GM21381 (cell line): ENCODE measurements around the gene LCP1.

Experiments
- ATAC-seq: cut with Tn5 transposase; IDR thresholded peaks from one replicate; pipeline ENCODE4 v1.9.1; 2021; ENCODE audit warnings: mild to moderate bottlenecking, moderate library complexity; ENCODE audit not compliant: unreplicated experiment

The LCP1 gene

GRCh38 chr13:46131705-46132104 is 50.3 kb downstream of the LCP1 start:
- no peak for ATAC-seq

- ATAC-seq = no peak
These were observed 51.9 kb downstream of the LCP1 start for GRCh38 chr13:46129955-46130618.

DNA sequence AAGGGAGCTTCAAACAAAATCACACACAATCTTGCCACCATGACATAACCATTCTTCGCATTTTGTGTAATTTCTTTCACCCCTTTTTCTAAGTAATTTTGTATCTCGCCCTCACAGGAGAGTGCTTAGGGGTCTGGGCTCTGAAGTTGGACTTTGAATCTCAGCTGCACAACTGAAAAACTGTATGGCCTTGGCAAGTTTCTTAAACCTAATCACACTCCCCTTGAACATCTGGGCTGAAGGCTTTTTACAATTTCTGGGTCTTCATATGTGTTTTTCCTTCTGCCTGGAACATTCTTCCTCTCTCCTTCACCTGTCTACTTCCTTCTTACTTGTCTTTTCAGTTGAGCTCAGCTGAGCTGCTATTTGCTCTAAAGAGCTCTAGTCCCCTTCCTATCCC is 52.9 kb downstream of the LCP1 start:
- ATAC-seq = no peak

GRCh38 chr13:46127358-46128023 is 54.5 kb downstream of the LCP1 start:
- no peak for ATAC-seq

DNA sequence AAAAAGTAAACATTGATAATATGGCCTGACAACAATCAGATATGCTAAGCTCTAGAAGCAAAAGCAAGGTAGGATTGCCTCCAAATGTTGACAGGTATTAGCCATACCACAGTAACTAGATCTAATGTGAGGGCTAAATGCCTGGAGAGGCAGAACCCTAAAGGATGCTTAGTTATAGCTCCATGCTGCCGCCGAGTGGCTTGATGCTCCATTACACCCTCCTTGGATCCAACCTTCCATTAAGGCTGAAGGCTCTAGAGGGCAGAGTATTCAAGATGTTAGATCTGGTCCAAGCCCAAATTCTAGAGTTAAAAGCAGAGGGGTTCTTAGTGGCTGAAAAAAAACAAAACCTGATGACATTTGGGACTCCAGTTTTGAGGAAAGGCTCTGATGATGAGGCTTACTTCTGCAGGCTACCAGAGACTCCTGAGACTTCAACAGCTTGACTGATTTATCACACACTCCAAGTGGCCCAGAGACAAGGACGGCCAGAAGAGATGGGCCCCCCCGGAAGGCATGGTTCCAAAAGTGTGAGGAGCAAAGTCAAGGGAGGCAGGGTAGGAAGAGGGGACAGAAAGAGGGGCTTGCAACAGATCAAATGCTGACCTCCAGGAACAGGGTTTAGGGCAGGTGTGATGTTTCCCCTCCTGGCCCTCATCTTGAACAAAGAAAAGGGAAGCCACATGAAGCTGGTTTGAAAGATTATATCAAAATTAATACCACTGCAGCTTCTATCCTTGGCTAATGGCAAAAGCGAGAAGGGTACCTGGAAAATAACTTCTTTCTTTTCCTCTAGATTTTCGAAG is 55.2 kb downstream of the LCP1 start:
- peak; percentile 55 for ATAC-seq

- no peak for ATAC-seq
These were observed 55.9 kb downstream of the LCP1 start for GRCh38 chr13:46126056-46126455.

- no peak for ATAC-seq
These were observed 56.7 kb downstream of the LCP1 start for GRCh38 chr13:46124967-46125933.

- ATAC-seq = no peak
These were observed 57.4 kb downstream of the LCP1 start for GRCh38 chr13:46124531-46124966.

DNA sequence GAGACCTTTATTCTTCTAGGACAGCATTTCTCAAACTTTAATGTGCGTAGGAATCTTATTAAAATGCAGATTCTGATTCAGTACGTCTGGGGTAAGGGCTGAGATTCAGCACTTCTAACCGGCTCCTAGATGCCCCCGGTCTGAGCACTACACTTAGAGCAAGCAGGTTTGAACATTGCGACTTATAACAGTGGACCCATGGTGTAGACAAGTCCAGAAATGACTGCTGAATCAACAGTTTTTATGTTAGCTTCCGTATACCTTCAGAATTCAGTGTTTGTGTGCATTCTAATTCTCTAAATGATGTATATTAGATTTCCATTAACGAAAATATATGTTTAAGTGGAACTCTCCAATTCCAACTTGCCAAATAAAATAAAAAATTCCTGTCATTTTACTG is 59.7 kb downstream of the LCP1 start:
- no peak for ATAC-seq

DNA sequence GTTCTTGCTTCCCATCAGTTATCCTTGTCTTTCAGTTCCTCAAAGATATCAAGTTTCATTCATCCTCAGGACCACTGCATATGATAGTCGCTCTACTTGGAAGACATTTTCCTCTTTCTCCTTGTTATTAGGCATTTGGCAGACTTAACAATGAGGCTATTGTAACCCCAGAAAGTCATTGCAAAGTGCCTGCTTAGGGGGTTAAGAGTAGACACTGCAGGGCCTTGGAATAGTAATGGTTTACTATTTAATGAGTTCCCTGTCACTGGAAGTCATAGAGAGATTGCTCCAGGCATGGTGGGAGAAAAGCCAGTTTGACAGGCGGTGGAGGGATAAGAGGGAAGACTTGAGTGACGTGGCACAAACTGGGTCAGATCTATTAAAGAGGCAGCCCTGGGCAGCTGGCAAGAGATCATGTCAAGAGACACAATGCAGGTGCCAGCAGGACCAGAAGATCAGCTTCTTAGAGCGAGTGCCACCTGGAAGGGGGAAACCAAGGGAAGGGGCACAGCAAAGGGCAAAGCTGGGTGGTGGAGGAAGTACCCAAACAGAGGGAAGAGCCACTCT is 60.3 kb downstream of the LCP1 start:
- no peak for ATAC-seq

- ATAC-seq = no peak
These were observed 60.9 kb downstream of the LCP1 start for GRCh38 chr13:46121033-46121432.

DNA sequence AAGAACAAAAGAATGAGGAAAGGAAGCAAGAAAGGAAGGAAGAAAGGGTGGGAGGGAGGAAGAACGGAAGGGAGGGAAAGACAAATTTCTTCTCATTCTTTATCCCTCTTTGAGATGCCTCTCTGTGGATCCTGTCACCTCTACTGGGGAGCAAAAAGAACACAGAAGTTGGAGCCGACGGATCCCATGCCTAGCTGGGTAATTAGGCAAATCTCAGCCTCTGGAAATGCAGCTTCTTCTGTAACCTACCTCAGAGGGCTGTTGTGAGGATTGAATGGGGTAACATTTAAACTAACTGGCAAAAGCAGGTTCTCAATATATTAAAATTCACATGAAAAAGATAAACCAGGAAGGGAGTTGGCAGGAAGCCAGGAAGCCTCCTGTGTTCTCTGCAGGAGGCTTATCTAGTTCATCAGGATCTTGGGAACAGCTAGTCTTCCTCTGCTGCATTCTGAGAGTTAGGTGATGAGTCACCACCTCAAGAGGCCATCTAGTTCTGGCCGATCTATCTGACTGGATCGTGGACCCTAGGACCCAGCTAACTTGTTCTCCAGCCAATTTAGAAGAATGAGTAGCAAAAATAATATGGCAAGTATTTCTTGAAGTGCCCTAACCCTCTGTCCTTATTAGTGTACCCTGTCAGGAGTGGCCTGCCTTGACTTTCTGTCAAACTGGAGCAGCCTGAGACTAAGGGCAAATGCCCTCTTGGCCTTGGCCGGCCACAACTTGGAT is 61.9 kb downstream of the LCP1 start:
- no peak for ATAC-seq

DNA sequence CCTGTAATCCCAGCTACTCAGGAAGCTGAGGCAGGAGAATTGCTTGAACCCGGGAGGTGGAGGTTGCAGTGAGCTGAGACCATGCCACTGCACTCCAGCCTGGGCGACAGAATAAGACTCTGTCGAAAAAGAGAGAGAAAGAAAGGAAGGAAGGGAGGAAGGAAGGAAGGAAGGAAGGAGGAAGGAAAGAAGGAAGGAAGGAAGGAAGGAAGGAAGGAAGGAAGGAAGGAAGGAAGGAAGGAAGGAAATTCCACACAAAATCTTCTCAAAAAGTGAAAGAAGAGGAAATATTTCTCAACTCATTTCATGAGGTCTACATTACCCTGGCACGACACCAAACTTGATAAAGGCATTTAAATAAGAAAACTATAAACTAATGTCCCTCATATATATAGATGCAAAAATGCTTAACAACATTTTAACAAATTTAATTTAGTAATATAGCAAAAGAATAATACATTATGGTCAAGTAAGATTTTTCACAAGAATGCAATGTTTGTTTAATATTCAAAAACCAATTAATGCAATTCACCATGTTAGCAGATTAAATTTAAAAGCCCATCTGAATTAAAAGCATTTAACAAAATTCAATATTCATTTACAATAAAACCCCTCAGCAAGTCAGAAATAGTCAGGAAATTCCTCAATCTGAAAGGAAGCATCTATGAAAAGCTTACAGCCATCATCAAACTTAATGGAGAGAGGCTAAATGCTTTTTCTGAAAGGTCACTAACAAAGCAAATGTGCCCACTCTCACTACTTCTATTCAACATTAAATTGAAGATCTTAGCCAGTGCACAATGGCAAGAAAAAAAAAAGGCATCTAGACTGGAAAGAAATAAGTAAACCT is 65.1 kb downstream of the LCP1 start:
- ATAC-seq = no peak

- ATAC-seq = no peak
These were observed 67.4 kb downstream of the LCP1 start for GRCh38 chr13:46114613-46115012.

DNA sequence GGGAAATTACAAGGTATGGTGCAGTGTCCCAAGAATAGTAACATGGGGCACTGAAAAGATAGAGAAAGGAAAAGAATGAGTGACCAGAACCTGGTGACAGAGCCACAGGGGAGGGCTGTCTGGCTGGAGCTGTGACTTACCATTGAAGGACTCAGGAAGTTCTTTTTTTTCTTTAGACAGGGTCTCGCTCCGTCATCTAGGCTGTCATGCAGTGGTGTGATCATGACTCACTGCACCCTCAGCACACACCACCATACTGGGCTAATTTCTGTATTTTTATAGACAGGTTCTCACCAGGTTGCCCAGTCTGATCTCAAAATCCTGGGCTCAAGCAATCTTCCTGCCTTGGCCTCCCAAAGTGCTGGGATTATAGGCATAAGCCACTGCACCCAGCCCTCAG is 68.4 kb downstream of the LCP1 start:
- ATAC-seq = no peak

GRCh38 chr13:46111151-46111550 is 70.8 kb downstream of the LCP1 start:
- ATAC-seq = no peak

- ATAC-seq = no peak
These were observed 72.5 kb downstream of the LCP1 start for GRCh38 chr13:46109451-46109850.

DNA sequence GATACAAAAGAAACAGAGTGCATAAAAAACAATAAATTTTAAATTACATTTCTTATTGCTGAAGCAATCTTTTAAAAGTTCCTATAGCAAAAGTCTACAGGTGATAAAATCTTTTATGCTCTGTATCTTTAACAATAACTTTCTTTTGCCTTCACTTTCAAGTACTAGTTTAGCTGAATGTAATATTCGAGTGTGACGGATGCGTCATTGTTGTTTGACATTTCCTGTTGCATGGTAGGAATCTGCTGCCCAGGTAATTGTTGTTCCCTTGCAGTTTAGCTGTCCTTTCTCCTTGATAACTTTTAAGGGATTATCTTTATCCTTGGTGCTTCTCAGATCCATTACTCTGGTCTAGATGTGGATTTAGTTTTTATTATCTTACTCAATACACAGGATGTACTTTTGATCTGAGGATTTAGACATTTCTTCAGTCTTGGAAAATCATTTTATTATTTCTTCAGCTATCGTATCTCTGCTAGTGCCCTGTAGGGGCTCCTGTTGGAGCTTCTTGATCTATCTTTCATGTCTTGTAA is 75.1 kb downstream of the LCP1 start:
- no peak for ATAC-seq

- ATAC-seq = no peak
These were observed 77.1 kb downstream of the LCP1 start, which contains the start of gene CPB2 for GRCh38 chr13:46104868-46105267. TSS of gene CPB2 (minus strand) at chr13:46105033. CDS start at chr13:46105009, 24 bp downstream.
